GM20431 (cell line): ENCODE data around the gene SMTNL1.

Experiments used
- in situ Hi-C: fragments of 300-500 bp; cut with MseI, MboI; formaldehyde crosslinking; loops from one replicate; pipeline ENCODE4 v1.15.0; 2020; ENCODE audit warnings: low sequenced_read_pairs; ENCODE audit not compliant: unreplicated experiment

Gene SMTNL1, protein sequence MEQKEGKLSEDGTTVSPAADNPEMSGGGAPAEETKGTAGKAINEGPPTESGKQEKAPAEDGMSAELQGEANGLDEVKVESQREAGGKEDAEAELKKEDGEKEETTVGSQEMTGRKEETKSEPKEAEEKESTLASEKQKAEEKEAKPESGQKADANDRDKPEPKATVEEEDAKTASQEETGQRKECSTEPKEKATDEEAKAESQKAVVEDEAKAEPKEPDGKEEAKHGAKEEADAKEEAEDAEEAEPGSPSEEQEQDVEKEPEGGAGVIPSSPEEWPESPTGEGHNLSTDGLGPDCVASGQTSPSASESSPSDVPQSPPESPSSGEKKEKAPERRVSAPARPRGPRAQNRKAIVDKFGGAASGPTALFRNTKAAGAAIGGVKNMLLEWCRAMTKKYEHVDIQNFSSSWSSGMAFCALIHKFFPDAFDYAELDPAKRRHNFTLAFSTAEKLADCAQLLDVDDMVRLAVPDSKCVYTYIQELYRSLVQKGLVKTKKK

DNA sequence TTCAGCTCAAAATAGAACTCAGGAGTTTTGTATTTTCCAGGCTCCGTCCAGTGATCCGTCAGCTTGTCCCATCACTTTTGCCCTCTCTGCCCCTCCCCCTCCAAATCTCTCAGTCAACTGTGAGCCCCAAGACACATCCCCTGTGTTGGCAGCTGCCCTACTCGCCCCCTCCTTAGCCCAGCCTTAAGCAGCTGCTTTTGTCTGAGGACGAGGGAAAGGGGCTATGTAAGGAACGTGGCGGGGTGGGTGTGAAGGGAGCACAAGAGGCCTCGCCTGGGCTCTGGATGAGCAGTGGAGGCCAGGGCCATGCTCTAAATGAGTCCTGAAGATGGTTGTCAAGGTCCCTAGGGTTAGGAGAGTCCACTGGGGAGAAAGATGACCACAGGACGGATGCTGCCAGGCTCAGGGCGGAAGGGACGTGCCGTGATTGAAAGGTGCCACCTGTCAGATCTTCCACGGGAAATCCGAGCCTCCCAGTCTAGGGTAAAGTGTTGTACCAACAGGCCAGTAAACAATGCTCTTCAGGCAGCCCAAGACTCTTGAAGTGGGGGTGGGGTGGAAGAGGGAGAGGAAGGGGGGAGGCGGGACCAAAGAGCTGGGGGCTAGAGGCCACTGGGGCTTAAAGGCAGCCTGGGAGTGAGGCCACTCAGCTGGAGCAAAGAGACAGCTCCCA is at the start of gene SMTNL1:
TSS of gene SMTNL1 (plus strand) at position 649 of the 673 bp plus-strand sequence. CDS start 5,048 bp downstream, outside the sequence.
- in situ Hi-C loops, result no loop called here

DNA sequence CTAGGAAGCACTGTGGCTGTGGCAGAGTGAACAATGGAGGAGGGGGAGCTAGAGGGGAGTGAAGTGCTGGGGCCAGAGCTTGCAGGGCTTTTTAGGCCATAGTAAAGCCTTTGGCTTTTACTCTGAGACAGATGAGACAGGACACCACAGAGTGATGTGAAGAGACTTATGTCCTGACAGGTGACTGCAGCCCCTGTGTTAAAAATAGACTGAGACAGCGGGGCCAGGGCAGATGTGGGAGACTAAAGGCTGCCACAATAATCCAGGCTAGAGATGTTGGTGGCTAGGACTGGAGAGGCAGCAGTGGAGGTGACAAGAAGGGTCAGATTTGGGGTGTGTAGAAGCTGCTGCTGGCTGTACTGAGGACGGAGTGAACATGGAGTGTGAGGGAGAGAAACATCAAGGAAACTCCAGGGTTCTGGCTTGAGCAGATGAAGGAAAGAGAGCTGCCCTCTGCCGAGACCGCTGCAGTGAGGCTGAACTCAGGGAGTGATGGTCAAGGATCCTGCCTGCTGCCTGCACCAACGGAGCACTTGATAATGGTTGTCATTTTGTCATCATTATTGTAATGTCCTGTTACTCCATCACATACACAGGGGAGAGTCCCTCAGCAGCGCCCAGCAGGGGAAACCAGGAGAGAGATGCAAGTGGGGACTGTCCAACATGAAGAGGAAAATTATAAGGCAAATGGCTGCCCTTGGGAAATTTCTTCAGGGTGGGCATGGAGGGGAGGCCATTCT is 49.3 kb upstream of the SMTNL1 start:
- in situ Hi-C loops, result no loop called here

DNA sequence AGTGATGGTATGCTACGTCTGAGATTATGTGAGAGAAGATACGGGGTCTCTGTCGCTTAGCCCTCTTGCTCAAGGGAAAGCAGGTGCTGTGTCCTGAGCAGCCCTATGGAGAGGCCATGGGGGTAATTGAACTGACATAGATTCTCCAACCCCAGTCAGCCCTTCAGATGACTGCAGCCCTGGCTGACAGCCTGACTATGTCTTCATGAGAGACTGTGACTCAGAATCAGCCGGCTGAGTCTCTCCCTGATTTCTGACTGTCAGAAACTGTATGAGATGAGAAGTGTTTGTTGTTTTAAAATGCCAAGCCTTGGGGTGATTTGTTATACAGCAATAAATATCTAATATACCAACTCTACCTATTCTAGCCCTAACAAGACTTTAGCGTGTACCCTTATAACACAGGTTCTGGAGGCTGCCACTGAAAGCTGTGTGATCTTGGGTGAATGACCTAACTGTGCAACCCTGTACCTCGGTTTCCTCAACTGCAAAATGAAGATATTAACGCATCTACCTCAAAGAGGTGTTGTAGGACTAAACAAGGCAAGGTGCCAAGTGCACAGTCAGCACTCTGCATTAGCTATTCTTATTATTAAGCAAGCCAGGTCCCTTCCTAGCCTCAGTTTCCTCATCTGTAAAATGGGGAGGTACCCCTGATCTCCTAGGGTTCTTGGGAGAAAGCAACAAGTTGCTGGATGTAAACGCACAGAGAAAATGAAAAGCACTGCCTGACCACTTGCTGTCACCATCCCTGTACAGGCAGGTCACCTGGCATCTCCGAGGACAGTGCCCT is 46.7 kb upstream of the SMTNL1 start:
- in situ Hi-C loops, result no loop called here

DNA sequence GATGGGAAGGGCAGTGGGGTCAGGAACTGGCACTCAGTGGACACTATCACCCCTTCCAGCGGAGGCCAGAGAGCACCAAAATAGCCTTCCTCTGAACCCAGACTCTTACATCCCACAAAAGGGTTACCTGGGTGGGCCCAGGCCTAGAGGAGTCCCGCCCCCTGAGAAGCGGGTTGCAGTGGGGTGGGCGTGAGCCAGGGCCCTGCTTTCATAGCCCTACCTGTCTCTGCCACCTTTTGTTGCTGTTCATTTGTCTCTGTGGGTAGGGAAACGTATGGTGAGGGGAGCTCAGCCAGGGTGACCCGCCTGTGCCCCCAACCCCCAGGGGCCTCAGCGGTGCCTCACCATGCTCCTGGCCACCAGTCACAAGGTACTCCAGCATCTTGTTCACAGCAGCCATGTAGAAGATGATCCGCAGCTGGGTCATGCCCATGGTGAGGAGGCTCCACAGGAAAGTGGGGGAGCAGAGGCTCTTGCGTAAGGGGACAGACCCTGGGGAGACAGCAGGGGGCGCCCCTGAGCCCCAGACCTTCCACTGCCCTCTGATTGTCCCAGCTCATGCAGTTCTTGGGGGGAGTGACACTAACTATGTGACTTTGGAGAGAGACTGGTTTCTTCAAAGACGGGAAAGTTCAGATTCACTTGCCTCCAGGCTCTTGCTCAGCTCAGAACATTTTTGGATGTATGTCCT is 45.9 kb upstream of the SMTNL1 start:
- in situ Hi-C loops, result no loop called here

DNA sequence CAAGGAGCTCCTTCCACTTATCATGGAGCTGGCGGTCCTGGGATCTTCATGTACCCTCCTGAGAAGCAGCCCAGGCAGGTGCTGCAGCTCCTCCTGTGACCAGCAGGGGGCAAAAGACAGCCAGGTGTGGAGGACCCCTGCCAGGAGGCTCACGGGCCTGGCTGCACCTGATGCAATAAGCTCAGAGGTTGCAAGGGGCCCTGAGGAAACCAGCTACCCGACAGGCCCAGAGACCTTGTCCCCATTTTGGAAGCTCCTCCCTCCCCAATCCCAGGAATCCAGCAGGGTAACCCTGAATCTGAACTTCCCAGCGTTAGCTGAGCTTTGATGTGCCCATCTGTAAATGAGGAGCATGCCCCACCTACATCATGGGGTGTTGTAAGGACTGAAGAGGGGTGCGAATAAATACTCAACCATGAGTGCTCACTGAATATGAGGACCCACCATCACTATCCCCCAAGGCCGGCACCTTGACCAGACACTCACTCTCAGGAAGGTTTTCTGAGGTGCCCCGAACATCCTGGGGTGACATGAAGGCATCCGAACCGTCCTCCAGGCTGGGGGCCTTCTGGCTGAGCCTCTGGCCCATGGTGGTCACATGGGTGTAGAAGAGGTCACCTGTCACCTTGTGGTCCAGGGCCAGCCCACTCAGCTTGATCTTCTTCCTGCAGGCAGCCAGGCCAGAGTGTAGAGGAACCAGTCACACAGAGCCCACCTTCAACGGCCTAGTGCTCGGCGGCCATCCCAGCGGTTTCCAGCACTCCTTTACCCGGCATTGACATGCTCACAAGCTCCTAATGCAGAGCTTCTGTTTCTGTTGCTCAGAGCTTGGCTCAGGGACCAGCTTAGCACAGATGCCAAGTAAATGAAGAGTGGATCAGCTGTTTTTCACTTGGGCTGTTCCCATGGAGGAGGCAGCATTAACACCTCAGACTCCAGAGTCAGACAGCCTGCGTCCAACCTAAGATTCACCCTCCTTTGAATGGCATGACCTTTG is 43.6 kb upstream of the SMTNL1 start:
- in situ Hi-C loops, result no loop called here

DNA sequence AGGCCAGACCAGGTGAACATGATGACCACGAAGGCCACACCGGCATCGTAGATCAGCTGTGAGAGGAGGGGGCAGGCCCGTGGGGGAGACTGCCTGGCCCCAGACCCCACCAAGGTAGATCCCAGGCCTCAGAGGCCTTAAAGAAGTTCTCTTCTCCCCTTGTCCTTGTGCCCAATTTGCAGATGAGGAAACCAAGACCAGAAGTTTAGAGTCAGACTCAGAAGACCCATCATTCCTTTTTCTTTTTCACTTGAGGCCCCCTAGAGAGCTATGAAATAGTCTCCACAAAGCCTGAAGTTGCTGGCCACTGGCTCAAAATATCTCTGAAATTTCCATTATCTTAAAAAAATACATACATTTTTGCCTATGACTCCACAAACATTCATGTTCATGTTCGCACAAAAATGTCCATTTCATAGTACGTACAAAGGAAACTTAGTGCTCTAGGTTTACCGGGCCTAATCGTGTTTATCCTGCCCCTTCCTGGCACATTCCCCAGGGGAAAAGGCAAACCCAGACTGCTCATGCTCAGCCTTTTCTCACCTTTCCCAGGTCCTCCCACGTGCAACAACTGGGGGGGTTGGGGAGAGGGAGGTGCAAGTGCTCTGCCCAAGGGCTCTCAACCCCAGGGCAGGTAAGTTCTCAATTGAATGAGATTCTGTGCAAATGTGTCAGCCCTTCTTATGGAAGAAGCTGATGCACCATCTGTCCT is 41.1 kb upstream of the SMTNL1 start:
- in situ Hi-C loops, result no loop called here

DNA sequence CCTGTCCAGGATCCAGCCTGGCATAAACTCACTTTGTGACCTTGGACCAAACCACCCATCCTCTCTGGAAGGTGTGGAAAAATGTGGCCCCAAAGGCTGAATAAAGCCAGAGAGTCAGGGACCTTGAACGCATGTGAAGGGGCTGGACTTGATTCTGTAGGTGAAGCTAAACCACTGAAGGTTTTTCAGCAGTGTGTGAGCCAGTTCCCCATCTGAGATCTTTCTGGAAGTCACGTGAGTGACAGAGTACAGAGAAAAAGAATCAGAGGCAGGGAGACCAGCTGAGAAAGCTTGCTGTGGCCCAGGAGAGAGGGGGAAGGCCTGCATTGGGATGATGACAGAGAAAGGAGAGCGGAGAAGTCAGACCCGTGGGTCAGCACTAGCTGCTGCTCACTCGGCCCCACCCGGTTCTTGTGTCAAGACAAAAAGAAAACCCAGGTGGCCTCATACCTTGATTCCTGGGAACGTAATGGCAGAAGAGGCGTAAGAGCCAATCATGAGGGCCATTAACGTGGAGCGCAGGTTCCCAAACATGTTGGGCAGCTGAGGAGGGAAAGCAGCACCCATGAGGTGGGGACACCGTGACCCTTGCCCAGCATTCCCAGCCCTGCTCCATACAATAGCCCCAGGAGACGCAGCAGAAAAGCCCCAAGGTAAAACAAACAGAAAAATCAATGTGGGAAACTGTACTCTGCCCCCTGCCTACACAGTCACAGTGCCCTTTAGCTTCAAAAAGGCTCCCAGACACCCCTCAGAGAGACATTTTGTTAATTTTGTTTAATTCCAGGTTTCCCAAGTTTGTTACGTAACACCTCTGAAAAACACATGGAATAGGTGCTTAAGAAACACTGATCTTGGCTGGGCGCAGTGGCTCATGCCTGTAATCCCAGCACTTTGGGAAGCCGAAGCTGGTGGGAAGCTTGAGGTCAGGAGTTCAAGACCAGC is 39.8 kb upstream of the SMTNL1 start:
- in situ Hi-C loops, result no loop called here

DNA sequence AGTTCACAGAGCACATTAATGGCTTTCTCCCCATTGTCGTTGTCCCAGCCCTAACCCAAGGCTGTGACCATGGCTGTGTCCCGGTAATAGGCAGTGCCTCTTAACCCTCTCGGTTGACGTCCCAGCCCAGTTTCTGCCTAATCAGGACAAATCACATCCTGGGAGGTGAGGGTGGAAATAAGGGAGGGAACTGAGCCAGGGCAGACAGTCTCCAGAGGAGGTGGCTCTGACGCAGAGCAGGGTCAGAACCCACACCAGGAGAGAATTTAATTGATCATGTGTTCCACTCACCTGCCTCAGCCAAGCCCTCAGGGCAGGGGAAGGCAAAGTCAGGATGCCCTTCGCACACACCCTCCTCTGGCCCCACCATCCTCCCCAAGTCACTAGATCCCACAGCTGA is 38.9 kb upstream of the SMTNL1 start:
- in situ Hi-C loops, result no loop called here

DNA sequence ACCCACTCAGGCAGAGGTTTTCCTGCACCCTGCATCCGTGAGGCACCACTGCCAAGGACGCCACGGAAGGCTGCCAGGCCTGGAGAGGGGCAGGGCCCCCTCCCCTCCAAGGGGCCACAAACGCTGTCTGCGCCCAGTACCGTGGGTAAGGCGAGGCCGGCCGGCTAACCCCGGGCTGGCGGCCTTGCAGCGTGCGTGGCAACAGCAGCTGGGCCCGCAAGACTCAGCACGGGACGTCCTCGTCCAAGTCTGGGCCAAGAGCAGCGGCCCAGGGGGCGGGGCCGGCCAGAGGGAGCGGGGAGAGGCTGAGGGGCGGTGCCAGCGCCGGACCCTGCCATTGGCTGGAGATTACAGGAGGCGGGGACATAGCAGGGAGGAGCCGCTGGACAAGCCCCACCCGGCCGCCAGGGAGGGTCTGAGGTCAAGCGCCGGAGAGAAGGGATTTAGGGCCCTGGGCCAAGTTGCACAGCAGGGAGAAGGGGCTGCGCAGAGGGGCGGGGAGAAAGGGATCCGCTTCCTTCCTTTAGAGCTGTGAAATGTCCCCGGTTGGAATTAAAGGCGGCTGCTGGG is 37.9 kb upstream of the SMTNL1 start:
- in situ Hi-C loops, result no loop called here

DNA sequence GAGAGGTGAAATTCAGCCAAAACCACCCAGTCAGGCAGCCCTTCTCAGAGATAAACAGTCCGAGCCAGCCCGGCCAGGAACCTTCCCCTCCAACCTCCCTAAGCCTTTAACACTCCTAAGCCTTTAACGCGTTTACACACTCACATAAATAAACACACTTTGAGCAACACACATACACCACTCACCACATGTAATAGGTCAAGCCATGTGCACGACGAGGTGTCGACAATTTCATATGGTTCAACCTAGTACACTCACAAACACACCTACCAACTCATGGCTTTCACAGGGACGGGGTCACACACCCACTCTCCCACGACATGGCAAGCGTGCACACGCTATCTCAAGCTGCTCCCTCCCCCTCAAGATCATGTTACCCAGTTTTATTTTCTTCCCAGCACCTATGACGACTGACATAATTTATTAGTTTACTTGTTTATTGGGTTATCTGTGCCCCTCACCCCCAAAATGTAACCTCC is 37.4 kb upstream of the SMTNL1 start:
- in situ Hi-C loops, result no loop called here

DNA sequence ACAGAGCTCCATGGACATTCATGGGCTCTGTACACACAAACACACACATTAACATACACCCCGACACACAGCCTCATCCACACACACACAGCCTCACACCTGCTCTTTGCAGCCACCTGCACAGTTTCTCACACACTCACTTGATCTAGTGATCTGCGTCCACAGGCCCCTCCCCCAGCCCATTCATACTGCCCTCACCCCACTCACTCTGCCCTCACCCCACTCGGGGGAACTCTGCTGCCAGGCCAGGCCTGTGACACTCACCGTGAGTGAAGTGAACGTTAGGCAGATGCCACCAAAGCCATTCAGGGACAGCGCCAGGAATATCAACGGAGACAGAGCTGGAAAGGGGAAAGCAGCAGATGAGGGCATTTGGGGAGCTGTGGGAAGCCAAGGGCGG is 36.9 kb upstream of the SMTNL1 start:
- in situ Hi-C loops, result no loop called here

DNA sequence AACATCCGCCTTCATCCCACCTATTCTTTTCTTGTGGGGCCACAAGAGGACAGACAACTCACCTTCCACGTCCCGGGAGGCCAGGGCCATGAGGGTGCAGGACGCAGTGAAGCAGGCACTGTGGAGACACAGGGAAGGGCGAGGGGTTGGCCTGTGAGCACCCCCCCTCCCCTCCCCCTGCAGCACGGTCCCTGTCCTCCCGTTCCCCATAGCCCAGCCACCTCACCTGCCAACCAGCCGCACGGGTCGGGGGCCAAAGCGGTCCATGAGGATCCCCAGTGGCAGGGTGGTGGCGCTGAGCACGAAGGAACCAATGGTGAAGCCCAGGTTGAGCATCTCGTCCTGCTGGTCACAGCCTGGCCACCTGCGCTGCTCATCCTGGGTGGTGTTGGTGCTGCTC is 36.5 kb upstream of the SMTNL1 start:
- in situ Hi-C loops, result no loop called here

DNA sequence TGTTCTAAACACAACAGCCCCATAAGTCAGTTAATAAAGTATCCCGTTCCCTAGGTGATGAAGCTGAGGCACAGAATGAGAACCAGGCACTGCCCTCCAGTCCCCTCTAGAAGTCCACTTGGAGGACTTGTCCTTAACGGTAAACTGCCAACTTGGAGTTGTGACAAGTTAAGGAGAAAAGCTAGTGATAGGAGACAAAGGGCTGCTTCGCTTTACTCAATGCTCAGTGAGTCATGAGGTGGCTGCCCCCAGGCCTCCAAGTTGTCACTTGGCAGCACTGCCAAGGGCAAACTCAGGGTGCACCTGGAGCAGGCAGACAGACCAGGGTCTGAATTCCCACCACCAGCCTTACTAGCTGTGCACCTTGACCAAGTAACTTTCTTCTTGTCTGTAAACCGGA is 35.4 kb upstream of the SMTNL1 start:
- in situ Hi-C loops, result no loop called here

DNA sequence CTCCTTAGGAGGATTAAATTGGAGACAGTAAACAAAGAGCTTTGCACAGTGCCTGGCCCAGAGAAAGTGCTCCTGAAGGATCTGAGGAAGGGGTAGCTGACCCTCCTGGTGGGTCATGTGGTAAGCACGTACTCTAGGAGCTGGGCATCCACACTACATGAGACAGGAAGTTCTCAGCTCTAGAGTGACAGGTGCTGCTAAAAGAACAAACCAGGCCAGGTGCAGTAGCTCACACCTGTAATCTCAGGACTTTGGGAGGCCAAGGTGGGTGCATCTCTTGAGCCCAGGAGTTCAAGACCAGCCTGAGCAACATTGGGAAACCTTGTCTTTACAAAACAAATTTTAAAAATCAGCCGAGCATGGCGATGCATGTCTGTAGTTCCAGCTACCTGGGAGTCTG is 35.0 kb upstream of the SMTNL1 start:
- in situ Hi-C loops, result no loop called here

DNA sequence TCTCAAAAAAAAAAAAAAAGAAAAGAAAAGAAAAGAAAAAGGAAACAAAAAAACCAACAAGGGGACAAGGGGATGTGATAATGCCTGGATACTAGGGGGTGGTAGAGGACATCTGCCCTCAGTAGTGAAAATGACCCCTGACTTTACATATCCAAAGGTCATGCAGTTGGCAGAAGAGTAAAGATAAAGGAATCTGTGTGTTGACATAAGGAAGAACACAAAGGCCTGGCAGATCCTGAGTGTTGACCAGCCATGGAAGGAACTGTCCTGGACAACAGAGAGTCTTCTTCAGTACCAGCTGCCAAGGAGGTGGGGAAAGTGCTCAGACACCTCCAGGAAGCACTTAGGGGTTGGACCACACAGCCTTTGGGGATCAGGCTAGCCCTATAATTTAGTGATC is 34.5 kb upstream of the SMTNL1 start:
- in situ Hi-C loops, result no loop called here

DNA sequence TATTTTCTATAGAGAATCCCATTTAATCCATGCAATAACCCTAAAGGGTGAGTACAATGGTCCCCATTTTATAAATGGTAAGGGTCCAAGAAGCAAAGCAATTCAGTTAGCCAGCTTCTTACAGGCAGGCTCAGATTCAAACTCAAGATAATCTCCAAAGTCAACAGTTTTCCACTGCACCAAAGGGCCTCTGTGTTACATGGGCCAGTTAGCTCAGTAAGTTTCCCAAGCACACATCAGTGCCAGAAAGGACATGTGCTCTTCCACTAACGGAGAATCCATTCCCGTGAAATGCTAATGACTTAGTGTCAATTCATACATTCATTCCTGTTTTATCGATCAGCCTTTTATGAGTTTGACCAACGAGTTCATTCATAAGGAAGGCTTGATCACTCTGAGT is 32.9 kb upstream of the SMTNL1 start:
- in situ Hi-C loops, result no loop called here
